ENCODE measurements around the gene PBXIP1.

- TF ChIP-seq CTCF (IDR thresholded peaks at IDR 0.05) (peak; percentile 63 to 99 (median 88)), EP300 (IDR thresholded peaks at IDR 0.05) (peak in 1 of 2 donors; percentile 90), POLR2A (IDR thresholded peaks at IDR 0.05) (peak; percentile 53 to 79)
These were observed 5.6 kb upstream of the PBXIP1 start, which contains the start of gene PYGO2 for GRCh38 chr1:154961207-154962155.
